Measurements from ENCODE around the gene CORO2A. TPM values are rescaled to one million over a fixed set of nuclear protein-coding genes. Genes with fewer than 3 reads are reported as not detected.

CORO2A gene
- total RNA-seq, 1 experiment from 2014 or later = 32.5 TPM

- CTCF ChIA-PET = interaction anchor here (1.1 kb wide), 1 partner anchor 20 kb away, joined by 3 read pairs; no protein-coding TSS in a partner anchor
- peaks cover 32% of the 10 kb centered on the region for H3K4me1 Mint-ChIP-seq
- no peaks in the 10 kb centered on the region for H3K27me3 Mint-ChIP-seq (ENCODE audit: low read depth)
- no peak for TF ChIP-seq ZNF425 (CRISPR knock-in tag; conservative IDR thresholded peaks at IDR 0.05)
- TF ChIP-seq CREB1 (CRISPR knock-in tag; IDR thresholded peaks at IDR 0.05) = no peak
- TF ChIP-seq NFE2L1 (CRISPR knock-in tag; IDR thresholded peaks at IDR 0.05) = no peak
- no peak for TF ChIP-seq NFATC4 (CRISPR knock-in tag; IDR thresholded peaks at IDR 0.05)
- TF ChIP-seq, protein P1, sequence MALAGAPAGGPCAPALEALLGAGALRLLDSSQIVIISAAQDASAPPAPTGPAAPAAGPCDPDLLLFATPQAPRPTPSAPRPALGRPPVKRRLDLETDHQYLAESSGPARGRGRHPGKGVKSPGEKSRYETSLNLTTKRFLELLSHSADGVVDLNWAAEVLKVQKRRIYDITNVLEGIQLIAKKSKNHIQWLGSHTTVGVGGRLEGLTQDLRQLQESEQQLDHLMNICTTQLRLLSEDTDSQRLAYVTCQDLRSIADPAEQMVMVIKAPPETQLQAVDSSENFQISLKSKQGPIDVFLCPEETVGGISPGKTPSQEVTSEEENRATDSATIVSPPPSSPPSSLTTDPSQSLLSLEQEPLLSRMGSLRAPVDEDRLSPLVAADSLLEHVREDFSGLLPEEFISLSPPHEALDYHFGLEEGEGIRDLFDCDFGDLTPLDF (CRISPR knock-in tag; IDR thresholded peaks at IDR 0.05) = no peak
- no peak for TF ChIP-seq TEAD4 (CRISPR knock-in tag; IDR thresholded peaks at IDR 0.05)
- TF ChIP-seq, protein P2, sequence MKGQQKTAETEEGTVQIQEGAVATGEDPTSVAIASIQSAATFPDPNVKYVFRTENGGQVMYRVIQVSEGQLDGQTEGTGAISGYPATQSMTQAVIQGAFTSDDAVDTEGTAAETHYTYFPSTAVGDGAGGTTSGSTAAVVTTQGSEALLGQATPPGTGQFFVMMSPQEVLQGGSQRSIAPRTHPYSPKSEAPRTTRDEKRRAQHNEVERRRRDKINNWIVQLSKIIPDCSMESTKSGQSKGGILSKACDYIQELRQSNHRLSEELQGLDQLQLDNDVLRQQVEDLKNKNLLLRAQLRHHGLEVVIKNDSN (CRISPR knock-in tag; IDR thresholded peaks at IDR 0.05) = no peak
- no peak for TF ChIP-seq IRF1 (CRISPR knock-in tag; IDR thresholded peaks at IDR 0.05)
- TF ChIP-seq PREB (CRISPR knock-in tag; IDR thresholded peaks at IDR 0.05; ENCODE audit: borderline replicate concordance) = no peak
- TF ChIP-seq ZNF423 (CRISPR knock-in tag; IDR thresholded peaks at IDR 0.05) = no peak
- TF ChIP-seq JUN (CRISPR knock-in tag; IDR thresholded peaks at IDR 0.05) = no peak
- no peak for TF ChIP-seq AFF4 (CRISPR knock-in tag; IDR thresholded peaks at IDR 0.05; ENCODE audit: borderline replicate concordance)
- no peak for TF ChIP-seq ATF3 (CRISPR knock-in tag; conservative IDR thresholded peaks at IDR 0.05)
- no peak for TF ChIP-seq JAZF1 (CRISPR knock-in tag; IDR thresholded peaks at IDR 0.05)
- no peak for ATAC-seq
- no peaks in the 10 kb centered on the region for H3K9me3 Mint-ChIP-seq
- no peaks in the 10 kb centered on the region for H3K36me3 Mint-ChIP-seq
- H3K4me3 Mint-ChIP-seq = no peak overlapping the region
- POLR2A ChIA-PET = no interaction called here
- H3K27ac Mint-ChIP-seq = no peak overlapping the region
- DNase-seq (ENCODE audit: low spot score) = no peak
Observed at GRCh38 chr9:98195671-98196070, 3.2 kb upstream of the CORO2A start.

GRCh38 chr9:98193336-98193944, 1.0 kb upstream of the CORO2A start:
- DNase-seq (ENCODE audit: low spot score) = no peak
- no peak for ATAC-seq
- Mint-ChIP-seq H3K36me3 (no peaks in the 10 kb centered on the region), H3K27ac (peak overlapping the region; percentile 76), H3K27me3 (ENCODE audit: low read depth) (no peaks in the 10 kb centered on the region), H3K4me1 (peaks cover 37% of the 10 kb centered on the region), H3K4me3 (peak overlapping the region; percentile 78), H3K9me3 (no peaks in the 10 kb centered on the region)
- ChIA-PET CTCF (interaction anchor here (0.6 to 1.7 kb wide), 15 partner anchors 12 to 158 kb away, joined by 3 to 8 read pairs (median 3); partner anchors contain the start of genes TBC1D2 and TRIM14), POLR2A (interaction anchor here (0.5 kb wide), 2 partner anchors 21 to 30 kb away, joined by 3 read pairs; no protein-coding TSS in a partner anchor)
- TF ChIP-seq GABPB1 (CRISPR knock-in tag; IDR thresholded peaks at IDR 0.05) (no peak), HMGA2 (CRISPR knock-in tag; IDR thresholded peaks at IDR 0.05) (no peak), MXD4 (CRISPR knock-in tag; IDR thresholded peaks at IDR 0.05; ENCODE audit: borderline replicate concordance) (no peak), NR1H2 (CRISPR knock-in tag; IDR thresholded peaks at IDR 0.05) (no peak), OVOL2 (CRISPR knock-in tag; IDR thresholded peaks at IDR 0.05; ENCODE audit: borderline replicate concordance) (no peak)
- TF ChIP-seq, protein P1 (CRISPR knock-in tag; IDR thresholded peaks at IDR 0.05) = no peak
- TF ChIP-seq, protein P3, sequence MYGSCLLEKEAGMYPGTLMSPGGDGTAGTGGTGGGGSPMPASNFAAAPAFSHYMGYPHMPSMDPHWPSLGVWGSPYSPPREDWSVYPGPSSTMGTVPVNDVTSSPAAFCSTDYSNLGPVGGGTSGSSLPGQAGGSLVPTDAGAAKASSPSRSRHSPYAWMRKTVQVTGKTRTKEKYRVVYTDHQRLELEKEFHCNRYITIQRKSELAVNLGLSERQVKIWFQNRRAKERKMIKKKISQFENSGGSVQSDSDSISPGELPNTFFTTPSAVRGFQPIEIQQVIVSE (CRISPR knock-in tag; IDR thresholded peaks at IDR 0.05; ENCODE audit: borderline replicate concordance) = no peak
